ENCODE data around the gene FRAT1.

The FRAT1 gene

DNA sequence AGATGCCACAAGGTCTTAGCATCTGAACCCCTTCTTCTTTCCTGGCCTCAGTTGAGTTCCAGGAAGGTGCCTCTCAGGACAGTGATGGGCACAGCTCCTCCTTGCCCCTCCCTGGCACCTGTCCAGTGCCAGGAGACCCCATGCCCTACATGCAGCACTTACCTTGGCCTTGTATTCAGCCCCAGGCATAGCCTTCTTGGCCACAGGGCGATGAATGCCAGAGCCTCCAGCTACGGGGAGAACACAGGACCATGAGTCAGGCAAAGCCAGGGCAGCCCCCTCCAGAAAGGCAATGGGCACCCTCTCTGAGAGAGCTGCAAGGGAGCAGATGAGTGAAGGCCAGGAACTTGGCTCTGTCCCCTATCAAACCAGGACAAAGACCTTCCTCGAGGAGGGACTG lies 39.7 kb downstream of the FRAT1 start:
- Histone ChIP-seq H3K27me3 (ENCODE audit: insufficient read depth, low read length) (no peaks in the 10 kb centered on the region), H3K4me3 (ENCODE audit: low read depth, low read length, poor library complexity, severe bottlenecking) (no peak overlapping the region), H3K9ac (ENCODE audit: low read length) (no peak overlapping the region), H3F3A (ENCODE audit: insufficient read depth, low read length) (no peaks in the 10 kb centered on the region), H3K4me2 (ENCODE audit: low read length) (no peak overlapping the region), H2AFZ (ENCODE audit: low read length) (no peak overlapping the region), H3K36me3 (ENCODE audit: insufficient read depth, low read length) (peaks cover 13% of the 10 kb centered on the region; the same call in 1 of the 2 replicates), H3K27ac (ENCODE audit: low read depth, low read length, poor library complexity, severe bottlenecking) (no peak overlapping the region), H3K9me2 (ENCODE audit: low read depth, low read length) (no peaks in the 10 kb centered on the region), H3K79me2 (ENCODE audit: insufficient read depth, low read length) (no peaks in the 10 kb centered on the region), H3K9me3 (ENCODE audit: low read length) (no peaks in the 10 kb centered on the region), H4K20me1 (ENCODE audit: insufficient read depth, low read length) (no peaks in the 10 kb centered on the region), H3K4me1 (ENCODE audit: insufficient read depth, low read length, severe bottlenecking) (no peaks in the 10 kb centered on the region)
- TF ChIP-seq CTCF (IDR thresholded peaks at IDR 0.05; ENCODE audit: low read length) (no peak), EZH2 (IDR thresholded peaks at IDR 0.05; ENCODE audit: borderline replicate concordance, low read length) (no peak)

- H3K9me2 ChIP-seq (ENCODE audit: low read depth, low read length), result no peaks in the 10 kb centered on the region
- H3K4me1 ChIP-seq (ENCODE audit: insufficient read depth, low read length, severe bottlenecking), result peaks cover 7% of the 10 kb centered on the region
- H3K27ac ChIP-seq (ENCODE audit: low read depth, low read length, poor library complexity, severe bottlenecking), result no peak overlapping the region
- no peaks in the 10 kb centered on the region for H4K20me1 ChIP-seq (ENCODE audit: insufficient read depth, low read length)
- H3K27me3 ChIP-seq (ENCODE audit: insufficient read depth, low read length), result no peaks in the 10 kb centered on the region
- no peaks in the 10 kb centered on the region for H3K9me3 ChIP-seq (ENCODE audit: low read length)
- H3K79me2 ChIP-seq (ENCODE audit: insufficient read depth, low read length), result no peaks in the 10 kb centered on the region
- no peak overlapping the region for H3K4me2 ChIP-seq (ENCODE audit: low read length)
- no peak overlapping the region for H2AFZ ChIP-seq (ENCODE audit: low read length)
- peaks cover 12% of the 10 kb centered on the region; the same call in 1 of the 2 replicates for H3K36me3 ChIP-seq (ENCODE audit: insufficient read depth, low read length)
- H3F3A ChIP-seq (ENCODE audit: insufficient read depth, low read length), result no peaks in the 10 kb centered on the region
- no peak for TF ChIP-seq EZH2 (IDR thresholded peaks at IDR 0.05; ENCODE audit: borderline replicate concordance, low read length)
- no peak for TF ChIP-seq CTCF (IDR thresholded peaks at IDR 0.05; ENCODE audit: low read length)
- H3K4me3 ChIP-seq (ENCODE audit: low read depth, low read length, poor library complexity, severe bottlenecking), result no peak overlapping the region
- no peak overlapping the region for H3K9ac ChIP-seq (ENCODE audit: low read length)
Measured at GRCh38 chr10:97360705-97361536, 41.9 kb downstream of the FRAT1 start.

DNA sequence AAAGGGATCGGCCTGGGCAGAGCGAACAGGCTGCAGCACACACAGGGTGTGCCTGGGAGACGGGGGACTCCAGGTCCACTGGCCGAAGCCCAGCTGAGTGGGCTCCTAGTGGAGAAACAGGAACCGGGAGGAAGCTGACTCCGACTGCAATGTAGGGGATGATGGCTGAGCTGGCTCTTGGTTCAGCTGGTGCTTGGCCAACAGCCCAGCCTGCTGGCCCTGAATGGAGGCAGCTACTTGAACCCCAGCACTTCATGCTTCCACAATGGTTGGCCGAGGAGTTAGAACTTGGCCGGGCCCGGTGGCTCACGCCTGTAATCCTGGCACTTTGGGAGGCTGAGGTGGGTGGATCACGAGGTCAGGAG lies 42.4 kb downstream of the FRAT1 start:
- TF ChIP-seq EZH2 (IDR thresholded peaks at IDR 0.05; ENCODE audit: borderline replicate concordance, low read length), result no peak
- no peak for TF ChIP-seq CTCF (IDR thresholded peaks at IDR 0.05; ENCODE audit: low read length)
- Histone ChIP-seq H3F3A (ENCODE audit: insufficient read depth, low read length) (no peaks in the 10 kb centered on the region), H3K4me3 (ENCODE audit: low read depth, low read length, poor library complexity, severe bottlenecking) (no peak overlapping the region), H3K79me2 (ENCODE audit: insufficient read depth, low read length) (no peaks in the 10 kb centered on the region), H3K9me2 (ENCODE audit: low read depth, low read length) (no peaks in the 10 kb centered on the region), H3K27me3 (ENCODE audit: insufficient read depth, low read length) (no peaks in the 10 kb centered on the region), H3K27ac (ENCODE audit: low read depth, low read length, poor library complexity, severe bottlenecking) (no peak overlapping the region), H3K4me1 (ENCODE audit: insufficient read depth, low read length, severe bottlenecking) (peaks cover 12% of the 10 kb centered on the region), H4K20me1 (ENCODE audit: insufficient read depth, low read length) (no peaks in the 10 kb centered on the region), H3K36me3 (ENCODE audit: insufficient read depth, low read length) (peaks cover 8% of the 10 kb centered on the region; the same call in 1 of the 2 replicates), H3K9me3 (ENCODE audit: low read length) (no peaks in the 10 kb centered on the region), H3K9ac (ENCODE audit: low read length) (no peak overlapping the region), H2AFZ (ENCODE audit: low read length) (no peak overlapping the region), H3K4me2 (ENCODE audit: low read length) (no peak overlapping the region)
